A549 (cell line): ENCODE measurements around the gene UBAC1. TPM values are rescaled to one million over a fixed set of nuclear protein-coding genes. Genes with fewer than 3 reads are reported as not detected.
A peak's percentile ranks its signal among the peaks of the same experiment; 100 is the strongest.

ENCODE experiments used
- ATAC-seq, 2 experiments: fragments of 200-7000 bp in 1 of 2; fragments of >200 bp in 1 of 2; cut with Nextera tagmentation in 1 of 2; cut with Tn5 transposase in 1 of 2; 3 replicates each; pipeline versions ENCODE4 v1.8.0 to v1.9.1; 2018 to 2020; ENCODE audit warnings: mild to moderate bottlenecking in 1 of 2, moderate library complexity in 1 of 2
- CTCF ChIA-PET: fragments of 300-600 bp; sonication (Branson Sonifier 250); formaldehyde crosslinking; extraction: SDS; loops from one replicate; lab custom pipeline; 2021; ENCODE audit warnings: antibody characterized with exemption, inconsistent platforms; lab: Yijun Ruan, JAX
- POLR2A ChIA-PET: fragments of 350-600 bp; formaldehyde crosslinking; extraction: SDS; loops from one replicate; lab custom pipeline; 2021; ENCODE audit warnings: antibody characterized with exemption, inconsistent platforms; lab: Yijun Ruan, JAX
- DNase-seq, 2 experiments: peaks; one replicate each; pipeline versions ENCODE4 v3.0.0 to v3.0.0-alpha.2; 2011 to 2016; ENCODE audit warnings: low read depth in 1 of 2, low spot score in 1 of 2
- FAIRE-seq: peaks from 2 replicates; lab custom pipeline; 2011; peaks lifted over from hg19 to GRCh38; lab: Jason Lieb, UNC
- H3K27ac ChIP-seq, 2 experiments: fragments of >200 bp; sonication (Bioruptor Twin); formaldehyde crosslinking; 3 replicates each; pipeline ENCODE4 v1.5.1; 2016 to 2017
- H3K4me1 ChIP-seq: fragments of >200 bp; sonication (Bioruptor Twin); formaldehyde crosslinking; 3 replicates; pipeline ENCODE4 v1.6.1; 2016
- H3K4me2 ChIP-seq: fragments of >200 bp; sonication (Bioruptor Twin); formaldehyde crosslinking; 3 replicates; pipeline ENCODE4 v1.6.1; 2016
- H3K4me3 ChIP-seq: fragments of >200 bp; sonication (Bioruptor Twin); formaldehyde crosslinking; 3 replicates; pipeline ENCODE4 v1.5.1; 2016
- H3K9me3 ChIP-seq: fragments of >200 bp; sonication (Bioruptor Twin); formaldehyde crosslinking; 3 replicates; pipeline ENCODE4 v1.6.1; 2016
- ATOH8 ChIP-seq: fragments of 250-450 bp; sonication (Bioruptor Pico); IDR thresholded peaks from 2 replicates; pipeline ENCODE4 v1.5.0; 2020; ENCODE audit warnings: low read depth, mild to moderate bottlenecking, moderate library complexity
- CHD4 ChIP-seq: fragments of 200-600 bp; sonication (generic); IDR thresholded peaks from 2 replicates; pipeline ENCODE4 v1.6.1; 2016; ENCODE audit warnings: antibody characterized with exemption, mild to moderate bottlenecking, borderline replicate concordance
- E2F6 ChIP-seq: IDR thresholded peaks from 2 replicates; pipeline ENCODE4 v1.6.1; 2012; ENCODE audit warnings: low read depth, borderline replicate concordance
- EHMT2 ChIP-seq: fragments of 200-600 bp; sonication (generic); IDR thresholded peaks from 2 replicates; pipeline ENCODE4 v1.6.1; 2016; ENCODE audit warnings: antibody characterized with exemption, low read depth, mild to moderate bottlenecking, moderate library complexity
- HOXB13 ChIP-seq: fragments of 250-450 bp; sonication (Bioruptor Pico); IDR thresholded peaks from 2 replicates; pipeline ENCODE4 v1.5.0; 2020; ENCODE audit warnings: low read depth, mild to moderate bottlenecking, moderate library complexity
- JUNB ChIP-seq: fragments of >200 bp; sonication (Bioruptor Twin); formaldehyde crosslinking; IDR thresholded peaks from 2 replicates; pipeline ENCODE4 v1.6.1; 2016
- KDM5A ChIP-seq: fragments of 200-600 bp; sonication (generic); IDR thresholded peaks from 2 replicates; pipeline ENCODE4 v1.6.1; 2016; ENCODE audit warnings: antibody characterized with exemption, mild to moderate bottlenecking
- MAFK ChIP-seq: fragments of 450-650 bp; IDR thresholded peaks from 2 replicates; pipeline ENCODE4 v1.6.1; 2014; ENCODE audit not compliant: partially characterized antibody
- MAX ChIP-seq: IDR thresholded peaks from 2 replicates; pipeline ENCODE4 v1.6.1; 2012
- PHF8 ChIP-seq: fragments of 200-600 bp; sonication (generic); IDR thresholded peaks from 2 replicates; pipeline ENCODE4 v1.6.1; 2016; ENCODE audit warnings: low read depth, mild to moderate bottlenecking, antibody characterized with exemption, moderate library complexity, borderline replicate concordance
- RAD21 ChIP-seq, 2 experiments: fragments of >200 bp in 1 of 2; sonication (Bioruptor Twin) in 1 of 2; formaldehyde crosslinking in 1 of 2; IDR thresholded peaks in 1 of 2; conservative IDR thresholded peaks in 1 of 2; 2 replicates in 1 of 2; 3 replicates in 1 of 2; pipeline ENCODE4 v1.6.1; 2012 to 2018; ENCODE audit warnings: inconsistent platforms in 1 of 2
- RARB ChIP-seq: fragments of 250-450 bp; sonication (Bioruptor Pico); IDR thresholded peaks from 2 replicates; pipeline ENCODE4 v1.8.0; 2021; ENCODE audit warnings: mild to moderate bottlenecking, moderate library complexity
- SMC3 ChIP-seq: fragments of >200 bp; sonication (Bioruptor Twin); formaldehyde crosslinking; IDR thresholded peaks from 3 replicates; pipeline ENCODE4 v1.6.1; 2018; ENCODE audit warnings: inconsistent platforms
- TFCP2L1 ChIP-seq: fragments of 250-450 bp; sonication (Bioruptor Pico); IDR thresholded peaks from 2 replicates; pipeline ENCODE4 v1.5.0; 2021; ENCODE audit warnings: mild to moderate bottlenecking
- USF2 ChIP-seq: fragments of 450-650 bp; IDR thresholded peaks from 2 replicates; pipeline ENCODE4 v1.6.1; 2014; ENCODE audit warnings: antibody characterized with exemption
- ZFP36 ChIP-seq: fragments of 450-650 bp; IDR thresholded peaks from 2 replicates; pipeline ENCODE4 v1.6.1; 2014; ENCODE audit warnings: borderline replicate concordance; ENCODE audit not compliant: partially characterized antibody
- WGBS: methylation state at CpG from one replicate; pipeline ENCODE4 v1.1.6; 2017; ENCODE audit errors: missing lambda C conversion rate; 5-methylcytosine and 5-hydroxymethylcytosine counted together
- polyA plus RNA-seq, 4 experiments: library from polyadenylated mRNA; depleted of rRNA in 3 of 4; stranded (reverse); fragments of >200 nt; fragmentation: RNase III in 1 of 4; extraction: RNeasy Plus Mini Kit Qiagen cat#74134 plus additional on column Dnase treatment in 1 of 4; gene quantifications; 2 replicates in 3 of 4; 3 replicates in 1 of 4; pipeline ENCODE4 v1.2.3, GENCODE V29; 2011 to 2017

UBAC1 gene
- polyA plus RNA-seq, 2 of the 4 experiments (the other 2 are of a cell fraction) = 30.8 to 37.6 TPM

GRCh38 chr9:135909371-135909770 is 51.8 kb downstream of the UBAC1 start:
- no peak for ATAC-seq
- no peak overlapping the region for H3K4me2 ChIP-seq
- TF ChIP-seq RAD21 (conservative IDR thresholded peaks at IDR 0.05 in 1 of 2, IDR thresholded peaks at IDR 0.05 in 1 of 2) = no peak
- TF ChIP-seq, all 56 proteins: peak for 0
- DNase-seq = no peak
- Histone ChIP-seq H3K4me1 (peaks cover 22% of the 10 kb centered on the region), H3K9me3 (peaks cover 53% of the 10 kb centered on the region), H3K4me3 (no peak overlapping the region), H3K27ac (no peak overlapping the region)
- no peak for FAIRE-seq
- 97% methylated on average over 6 of the region's 6 CpGs for WGBS
- ChIA-PET POLR2A (no interaction called here), CTCF (interaction anchor here (0.8 to 1.0 kb wide), 2 partner anchors 204 to 279 kb away, joined by 3 read pairs; no protein-coding TSS in a partner anchor)

- CTCF ChIA-PET = interaction anchor here (1.0 kb wide), 1 partner anchor 203 kb away, joined by 3 read pairs; no protein-coding TSS in a partner anchor
- TF ChIP-seq EHMT2 = no peak
- POLR2A ChIA-PET = no interaction called here
- DNase-seq (no peak), ATAC-seq (no peak), FAIRE-seq (no peak)
- peak overlapping the region; percentile 66 for H3K4me3 ChIP-seq
- peak overlapping the region; percentile 94 for H3K4me2 ChIP-seq
- peaks cover 22% of the 10 kb centered on the region for H3K4me1 ChIP-seq
- WGBS = 92% methylated on average over 12 of the region's 12 CpGs
- no peak overlapping the region for H3K27ac ChIP-seq
- peaks cover 47% of the 10 kb centered on the region for H3K9me3 ChIP-seq
Measured at GRCh38 chr9:135908754-135909204, 52.4 kb downstream of the UBAC1 start.

- WGBS = 55% methylated on average over 22 of the region's 42 CpGs
- peak; percentile 7 to 48; a peak in 3 of 6 replicates for ATAC-seq
- TF ChIP-seq ZFP36 = no peak
- TF ChIP-seq USF2 = no peak
- no peak for TF ChIP-seq CHD4
- TF ChIP-seq RAD21 (conservative IDR thresholded peaks at IDR 0.05 in 1 of 2, IDR thresholded peaks at IDR 0.05 in 1 of 2) = no peak
- TF ChIP-seq E2F6 = peak; percentile 72
- no peak for TF ChIP-seq TFCP2L1
- no peak for TF ChIP-seq SMC3
- TF ChIP-seq ATOH8 (CRISPR knock-in tag) = 0 out of 2 replicates have a peak, but pooled peaks have one; percentile 17
- TF ChIP-seq PHF8 = peak; percentile 24; the same call in 1 of the 2 replicates
- peak; percentile 75 for TF ChIP-seq MAX
- no peak for TF ChIP-seq RARB (CRISPR knock-in tag)
- no peak for TF ChIP-seq KDM5A
- peak; percentile 37; the same call in 1 of the 2 replicates for TF ChIP-seq HOXB13 (CRISPR knock-in tag)
- TF ChIP-seq MAFK = no peak
- no peak for TF ChIP-seq JUNB
- DNase-seq = peak in 1 of 2 experiments; percentile 21
- no peak for FAIRE-seq
- H3K4me2 ChIP-seq = peak overlapping the region; percentile 94
- H3K4me1 ChIP-seq = peaks cover 22% of the 10 kb centered on the region
- H3K4me3 ChIP-seq = peak overlapping the region; percentile 66
- H3K27ac ChIP-seq = peak overlapping the region; percentile 85 to 98
- peaks cover 42% of the 10 kb centered on the region for H3K9me3 ChIP-seq
- POLR2A ChIA-PET = interaction anchor here (1.0 kb wide), 2 partner anchors 13 to 17 kb away, joined by 3 to 5 read pairs; no protein-coding TSS in a partner anchor
- CTCF ChIA-PET = no interaction called here
Measured at GRCh38 chr9:135908093-135908753, 53.0 kb downstream of the UBAC1 start.
